CD4-positive, alpha-beta T cell treated with Interleukin-15 for 1 hour (primary cell): Measurements from ENCODE around the gene KCNIP1.

Experiments
- DNase-seq: peaks from one replicate; pipeline ENCODE4 v3.0.0-alpha.2; 2020

The KCNIP1 gene

GRCh38 chr5:170483701-170484458 lies 19.9 kb upstream of the KCNIP1 start:
- no peak for DNase-seq

- DNase-seq, result no peak
Measured at GRCh38 chr5:170484459-170484831, 19.4 kb upstream of the KCNIP1 start.

- peak; percentile 41 for DNase-seq
Measured at GRCh38 chr5:170484847-170485615, 18.8 kb upstream of the KCNIP1 start.

GRCh38 chr5:170485616-170485911 lies 18.3 kb upstream of the KCNIP1 start:
- no peak for DNase-seq

GRCh38 chr5:170486371-170486770 lies 17.4 kb upstream of the KCNIP1 start:
- no peak for DNase-seq

- no peak for DNase-seq
Measured at GRCh38 chr5:170488570-170488969, 15.2 kb upstream of the KCNIP1 start.

GRCh38 chr5:170489199-170489598 lies 14.6 kb upstream of the KCNIP1 start:
- no peak for DNase-seq

GRCh38 chr5:170490381-170490780 lies 13.4 kb upstream of the KCNIP1 start:
- DNase-seq, result no peak

GRCh38 chr5:170491479-170491878 lies 12.3 kb upstream of the KCNIP1 start:
- DNase-seq, result no peak

GRCh38 chr5:170493028-170493820 lies 10.6 kb upstream of the KCNIP1 start:
- no peak for DNase-seq

- no peak for DNase-seq
Measured at GRCh38 chr5:170494041-170494440, 9.8 kb upstream of the KCNIP1 start.

GRCh38 chr5:170495825-170496661 lies 7.8 kb upstream of the KCNIP1 start:
- no peak for DNase-seq

- DNase-seq, result no peak
Measured at GRCh38 chr5:170496662-170497028, 7.2 kb upstream of the KCNIP1 start.

- DNase-seq, result no peak
Measured at GRCh38 chr5:170497311-170498038, 6.3 kb upstream of the KCNIP1 start.

- DNase-seq, result no peak
Measured at GRCh38 chr5:170498811-170499351, 4.9 kb upstream of the KCNIP1 start.

- no peak for DNase-seq
Measured at GRCh38 chr5:170499621-170500020, 4.2 kb upstream of the KCNIP1 start.

GRCh38 chr5:170501361-170501760 lies 2.5 kb upstream of the KCNIP1 start:
- no peak for DNase-seq

GRCh38 chr5:170501931-170502330 lies 1.9 kb upstream of the KCNIP1 start:
- no peak for DNase-seq

GRCh38 chr5:170504616-170505266 lies 921 bp downstream of the KCNIP1 start:
- DNase-seq, result no peak

GRCh38 chr5:170508036-170508435 lies 4.2 kb downstream of the KCNIP1 start:
- DNase-seq, result no peak

GRCh38 chr5:170508660-170509347 lies 5.0 kb downstream of the KCNIP1 start:
- no peak for DNase-seq
